Stimulated activated naive CD8-positive, alpha-beta T cell treated with anti-CD3 and anti-CD28 coated beads, Interleukin-15, Interleukin-2, amounts not matched to agents 100 ng/mL and 50 ng/mL, for 24 hours (primary cell): ENCODE data around the gene PRKCE.

Source experiments
- H3K27ac Mint-ChIP-seq: one replicate; pipeline ENCODE4 v1.8.0; 2021; ENCODE audit warnings: mild to moderate bottlenecking, mixed read lengths
- H3K27me3 Mint-ChIP-seq: one replicate; pipeline ENCODE4 v1.8.0; 2021; ENCODE audit warnings: mixed read lengths
- H3K36me3 Mint-ChIP-seq: one replicate; pipeline ENCODE4 v1.8.0; 2021; ENCODE audit warnings: low read depth, mixed read lengths
- H3K4me1 Mint-ChIP-seq: one replicate; pipeline ENCODE4 v1.8.0; 2021; ENCODE audit warnings: low read depth, mixed read lengths
- H3K4me3 Mint-ChIP-seq: one replicate; pipeline ENCODE4 v1.8.0; 2021; ENCODE audit warnings: mild to moderate bottlenecking, mixed read lengths
- H3K9me3 Mint-ChIP-seq: one replicate; pipeline ENCODE4 v1.8.0; 2021; ENCODE audit warnings: mixed read lengths

Gene PRKCE

DNA sequence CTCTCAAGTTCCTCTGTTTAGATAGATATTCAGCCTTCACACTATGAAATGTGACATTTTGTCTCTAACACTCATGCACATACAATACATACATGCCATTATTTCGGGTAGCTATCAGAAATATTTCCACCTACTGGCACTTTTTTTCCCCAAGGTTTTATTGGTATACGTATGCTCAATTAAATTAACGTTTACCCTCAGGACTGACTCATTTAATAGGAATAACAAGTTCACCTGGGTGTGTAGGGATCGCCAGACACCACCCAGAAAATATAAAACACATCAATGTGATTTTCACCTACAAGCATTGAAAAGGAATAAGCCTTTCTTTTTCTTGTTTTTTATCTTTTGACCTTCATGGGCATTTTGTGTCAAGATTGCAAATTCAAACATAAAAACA lies 507.2 kb downstream of the PRKCE start:
- Mint-ChIP-seq H3K27me3 (no peaks in the 10 kb centered on the region), H3K4me3 (no peak overlapping the region), H3K9me3 (no peaks in the 10 kb centered on the region), H3K36me3 (peaks cover 8% of the 10 kb centered on the region), H3K4me1 (no peaks in the 10 kb centered on the region), H3K27ac (no peak overlapping the region)

DNA sequence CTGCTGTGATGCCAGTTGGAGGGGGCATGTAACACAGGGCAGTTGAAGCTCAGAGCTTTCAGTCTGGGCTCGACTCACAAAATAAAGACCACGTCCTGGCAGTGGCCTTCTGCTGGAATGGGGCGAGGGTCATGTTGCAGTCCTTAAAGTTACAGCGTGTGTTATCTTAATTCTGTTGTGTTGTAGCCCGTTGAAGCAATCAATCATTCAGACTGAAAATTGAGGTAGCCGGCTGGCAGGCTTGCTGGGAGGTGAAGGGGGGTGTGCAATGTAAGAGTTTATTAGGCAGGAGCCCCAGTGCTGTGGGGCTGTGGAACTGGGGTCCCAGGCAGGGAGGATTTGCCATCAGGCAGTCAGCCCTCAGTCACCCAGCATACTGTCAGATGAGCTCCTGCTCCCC lies 508.9 kb downstream of the PRKCE start:
- Mint-ChIP-seq H3K36me3 (peaks cover 12% of the 10 kb centered on the region), H3K4me3 (no peak overlapping the region), H3K9me3 (no peaks in the 10 kb centered on the region), H3K27me3 (no peaks in the 10 kb centered on the region), H3K4me1 (no peaks in the 10 kb centered on the region), H3K27ac (no peak overlapping the region)

DNA sequence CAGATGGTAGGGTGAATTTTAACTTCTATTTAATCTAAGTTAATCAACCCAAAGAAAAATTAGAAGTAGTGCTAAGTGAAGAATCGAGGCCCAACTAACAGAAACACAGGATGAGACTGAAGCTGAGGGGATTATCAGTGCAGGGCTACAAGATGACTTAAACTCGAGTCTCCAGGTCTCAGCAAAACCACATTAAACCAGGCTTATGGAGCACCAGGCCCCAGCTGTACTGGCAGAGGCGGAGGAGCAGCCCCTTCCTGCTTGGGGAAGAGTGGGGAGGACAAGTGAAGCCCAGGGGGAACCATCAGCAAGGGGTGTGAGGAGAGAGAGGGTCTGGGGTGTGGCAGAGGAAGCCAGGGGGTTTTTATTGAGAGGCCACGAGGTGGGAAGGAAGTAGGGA lies 509.8 kb downstream of the PRKCE start:
- no peak overlapping the region for H3K27ac Mint-ChIP-seq
- no peaks in the 10 kb centered on the region for H3K27me3 Mint-ChIP-seq
- no peaks in the 10 kb centered on the region for H3K9me3 Mint-ChIP-seq
- H3K36me3 Mint-ChIP-seq = peaks cover 12% of the 10 kb centered on the region
- no peak overlapping the region for H3K4me3 Mint-ChIP-seq
- H3K4me1 Mint-ChIP-seq = no peaks in the 10 kb centered on the region

DNA sequence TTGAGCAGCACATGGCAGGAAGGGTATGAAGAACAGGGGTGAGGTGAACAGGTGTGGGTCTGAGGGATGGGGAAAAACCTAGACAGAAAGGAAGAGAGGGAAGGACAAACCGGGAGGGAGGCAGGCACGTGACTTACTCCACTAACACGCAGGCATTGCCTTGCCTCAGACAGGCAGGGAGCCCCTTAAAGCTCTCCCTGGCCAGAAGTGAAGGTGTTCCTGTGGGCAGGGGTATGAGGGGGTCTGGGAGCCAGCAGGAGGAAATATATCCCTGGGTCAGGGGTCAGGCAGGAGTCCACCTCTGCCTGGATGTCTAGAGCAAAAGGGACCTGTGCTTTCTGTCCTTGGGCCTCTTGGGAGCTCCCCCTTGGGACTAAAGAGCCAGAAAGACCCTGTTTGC lies 510.4 kb downstream of the PRKCE start:
- H3K27me3 Mint-ChIP-seq = no peaks in the 10 kb centered on the region
- H3K27ac Mint-ChIP-seq = no peak overlapping the region
- H3K4me3 Mint-ChIP-seq = no peak overlapping the region
- H3K4me1 Mint-ChIP-seq = no peaks in the 10 kb centered on the region
- H3K9me3 Mint-ChIP-seq = no peaks in the 10 kb centered on the region
- H3K36me3 Mint-ChIP-seq = peaks cover 12% of the 10 kb centered on the region

DNA sequence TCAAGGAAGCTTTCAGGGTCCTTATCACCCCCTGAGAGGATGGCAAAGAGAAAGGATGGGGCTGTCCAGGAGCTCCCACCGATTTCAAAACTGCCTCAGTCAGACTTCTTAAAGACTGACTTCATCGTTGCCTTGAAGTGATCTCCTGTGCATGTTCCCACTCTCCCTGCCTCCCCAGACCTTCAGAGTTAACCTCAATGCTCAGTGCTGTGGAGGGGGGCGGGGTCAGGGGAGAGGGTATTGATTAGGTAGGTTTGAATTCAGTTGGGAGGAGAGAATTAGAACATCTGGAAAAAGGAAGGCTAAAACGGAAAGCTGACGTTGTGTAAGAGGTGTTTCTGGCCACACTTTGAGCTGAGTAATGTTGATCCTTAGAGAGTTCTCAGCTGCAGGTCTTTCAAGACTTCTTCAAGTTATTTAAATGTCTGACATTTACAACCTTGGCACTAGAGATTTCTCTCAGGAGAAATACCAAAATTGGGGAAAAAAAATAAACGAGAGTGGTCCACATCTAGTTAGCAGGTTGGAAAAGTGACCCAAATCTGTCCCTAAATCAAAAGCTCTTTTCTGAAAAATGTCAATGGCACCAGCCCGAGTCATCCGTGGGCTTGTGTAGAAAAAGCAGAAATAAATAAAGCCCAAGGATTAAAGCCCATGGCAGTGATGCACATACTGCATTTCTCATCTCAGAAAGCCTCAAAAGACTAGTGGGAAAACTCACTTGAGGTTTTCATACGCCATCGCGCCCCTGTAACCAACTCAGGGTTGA lies 511.0 kb downstream of the PRKCE start:
- no peaks in the 10 kb centered on the region for H3K27me3 Mint-ChIP-seq
- H3K27ac Mint-ChIP-seq = no peak overlapping the region
- no peak overlapping the region for H3K4me3 Mint-ChIP-seq
- no peaks in the 10 kb centered on the region for H3K9me3 Mint-ChIP-seq
- peaks cover 12% of the 10 kb centered on the region for H3K36me3 Mint-ChIP-seq
- H3K4me1 Mint-ChIP-seq = no peaks in the 10 kb centered on the region

DNA sequence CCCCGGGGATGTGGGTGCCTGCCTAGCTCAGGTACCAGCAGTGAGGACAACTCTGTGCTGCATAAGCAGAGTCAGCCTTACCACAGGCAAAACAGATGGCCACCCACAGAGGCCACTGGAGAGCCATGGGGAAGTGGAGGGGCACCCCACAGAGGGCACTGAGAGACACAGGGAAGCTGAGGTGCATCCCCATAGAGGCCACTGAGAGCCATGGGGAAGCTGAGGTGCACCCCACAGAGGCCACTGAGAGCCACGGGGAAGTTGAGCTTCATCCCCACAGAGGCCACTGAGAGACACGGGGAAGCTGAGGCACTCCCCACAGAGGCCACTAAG lies 511.6 kb downstream of the PRKCE start:
- Mint-ChIP-seq H3K27me3 (no peaks in the 10 kb centered on the region), H3K9me3 (no peaks in the 10 kb centered on the region), H3K4me1 (no peaks in the 10 kb centered on the region), H3K27ac (no peak overlapping the region), H3K36me3 (peaks cover 13% of the 10 kb centered on the region), H3K4me3 (no peak overlapping the region)

DNA sequence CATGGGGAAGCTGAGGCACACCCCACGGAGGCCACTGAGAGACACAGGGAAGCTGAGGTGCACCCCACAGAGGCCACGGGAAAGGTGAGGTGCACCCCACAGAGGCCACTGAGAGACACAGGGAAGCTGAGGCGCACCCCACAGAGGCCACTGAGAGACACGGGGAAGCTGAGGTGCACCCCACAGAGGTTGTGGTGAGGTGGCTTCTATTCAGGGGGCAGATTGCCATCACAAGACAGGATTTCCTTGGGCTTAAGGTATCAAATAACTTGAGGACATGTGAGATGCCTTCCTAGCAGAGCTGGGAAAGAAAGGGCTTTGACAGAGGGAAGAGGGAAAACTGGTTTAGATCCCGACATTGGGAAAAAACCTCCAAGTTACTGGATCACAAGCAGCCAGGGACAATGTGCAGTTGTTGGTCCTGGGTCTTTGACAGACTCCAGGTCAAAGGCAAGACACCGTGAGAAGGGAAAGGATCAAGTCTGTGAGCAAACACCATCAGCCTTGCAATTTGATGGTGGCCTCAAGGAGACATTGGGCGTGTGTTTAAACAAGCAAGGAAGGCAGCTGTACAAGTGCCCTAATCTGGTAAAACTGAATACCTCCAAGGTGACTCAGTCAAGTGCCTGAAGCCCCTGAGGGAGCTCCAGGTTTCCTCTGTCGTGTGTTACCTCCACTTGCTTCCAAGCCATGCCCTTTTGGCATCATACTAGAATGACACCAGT lies 512.5 kb downstream of the PRKCE start:
- Mint-ChIP-seq H3K4me1 (no peaks in the 10 kb centered on the region), H3K36me3 (peaks cover 17% of the 10 kb centered on the region), H3K27me3 (no peaks in the 10 kb centered on the region), H3K9me3 (no peaks in the 10 kb centered on the region), H3K4me3 (no peak overlapping the region), H3K27ac (no peak overlapping the region)

DNA sequence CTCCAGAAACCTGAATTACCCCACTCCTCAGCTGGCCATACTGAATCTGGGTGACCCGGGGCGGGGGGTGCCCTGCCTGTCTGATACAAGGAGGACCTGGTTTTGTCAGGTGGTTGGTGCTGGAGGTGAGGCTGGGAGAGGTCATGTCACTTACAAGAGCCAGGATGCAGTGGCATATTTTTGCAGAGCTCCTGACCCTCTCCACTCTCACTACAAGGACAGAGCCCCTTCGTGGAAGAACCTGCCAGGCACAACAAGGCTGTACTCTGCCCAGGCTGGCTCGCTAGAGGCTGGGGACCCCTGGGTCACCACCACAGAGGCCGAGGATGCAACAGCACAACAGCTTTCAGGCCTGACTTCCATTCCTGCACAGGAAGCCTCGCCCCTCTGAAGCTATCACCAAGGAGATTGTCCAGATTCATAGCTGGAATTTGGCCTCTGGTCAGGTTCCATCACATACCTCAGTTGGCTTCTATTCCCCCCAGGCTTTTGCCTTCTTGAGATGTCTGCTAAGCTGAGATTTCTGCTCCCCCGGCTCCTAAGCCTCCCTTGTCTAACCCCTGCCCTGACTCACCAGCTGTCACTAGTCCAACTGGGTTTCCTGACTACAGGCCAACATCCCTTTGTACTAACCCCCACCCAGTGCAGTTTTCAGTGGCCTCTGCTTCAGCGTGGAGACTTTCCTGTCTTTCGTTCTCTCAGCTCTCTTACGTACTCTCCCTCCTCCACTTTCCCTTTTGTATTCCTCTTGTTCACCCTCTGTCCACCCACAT lies 513.2 kb downstream of the PRKCE start:
- Mint-ChIP-seq H3K27me3 (no peaks in the 10 kb centered on the region), H3K36me3 (peaks cover 12% of the 10 kb centered on the region), H3K4me1 (no peaks in the 10 kb centered on the region), H3K9me3 (no peaks in the 10 kb centered on the region), H3K27ac (no peak overlapping the region), H3K4me3 (no peak overlapping the region)

DNA sequence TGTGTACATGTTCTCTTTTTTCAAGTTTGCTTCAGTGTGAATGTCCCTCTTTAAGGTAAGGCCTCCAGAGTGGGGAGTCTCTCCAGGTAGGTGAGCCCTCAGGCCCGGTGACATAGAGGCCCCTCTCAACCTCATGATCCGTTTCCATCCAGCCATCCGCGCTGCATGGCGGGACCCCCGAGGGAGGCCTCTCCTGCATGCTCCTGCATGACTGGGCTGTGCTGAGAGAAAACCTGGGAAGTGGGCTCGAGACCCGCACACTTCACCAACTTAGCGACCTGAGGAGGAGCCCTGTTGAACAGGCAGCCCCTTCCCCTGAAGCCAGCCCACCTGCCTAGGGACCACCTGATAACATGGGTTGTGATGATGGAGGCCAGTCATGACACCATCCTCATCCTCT lies 514.4 kb downstream of the PRKCE start:
- Mint-ChIP-seq H3K27ac (no peak overlapping the region), H3K9me3 (no peaks in the 10 kb centered on the region), H3K27me3 (no peaks in the 10 kb centered on the region), H3K4me3 (no peak overlapping the region), H3K4me1 (no peaks in the 10 kb centered on the region), H3K36me3 (peaks cover 10% of the 10 kb centered on the region)

DNA sequence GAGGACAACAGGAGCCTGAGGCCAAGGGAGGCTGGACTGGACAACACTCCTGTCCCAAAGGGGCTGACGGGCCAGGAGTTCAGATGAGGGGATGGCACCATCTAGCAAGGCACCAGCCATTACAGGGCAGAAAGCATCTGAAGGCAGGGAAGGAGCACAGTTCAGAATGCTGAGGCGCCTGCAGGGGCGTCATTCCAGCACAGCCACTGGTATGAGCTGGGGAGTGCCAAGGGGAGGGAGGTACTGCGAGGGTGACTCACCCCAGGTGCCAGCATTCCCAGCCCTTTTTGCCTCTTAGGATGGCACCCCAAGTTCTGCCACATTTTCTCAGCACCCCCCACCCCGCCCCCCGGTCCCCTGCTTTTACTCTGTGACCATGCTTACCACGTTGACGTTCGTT lies 515.9 kb downstream of the PRKCE start:
- Mint-ChIP-seq H3K27me3 (no peaks in the 10 kb centered on the region), H3K9me3 (no peaks in the 10 kb centered on the region), H3K36me3 (peaks cover 10% of the 10 kb centered on the region), H3K4me1 (no peaks in the 10 kb centered on the region), H3K4me3 (no peak overlapping the region), H3K27ac (no peak overlapping the region)

DNA sequence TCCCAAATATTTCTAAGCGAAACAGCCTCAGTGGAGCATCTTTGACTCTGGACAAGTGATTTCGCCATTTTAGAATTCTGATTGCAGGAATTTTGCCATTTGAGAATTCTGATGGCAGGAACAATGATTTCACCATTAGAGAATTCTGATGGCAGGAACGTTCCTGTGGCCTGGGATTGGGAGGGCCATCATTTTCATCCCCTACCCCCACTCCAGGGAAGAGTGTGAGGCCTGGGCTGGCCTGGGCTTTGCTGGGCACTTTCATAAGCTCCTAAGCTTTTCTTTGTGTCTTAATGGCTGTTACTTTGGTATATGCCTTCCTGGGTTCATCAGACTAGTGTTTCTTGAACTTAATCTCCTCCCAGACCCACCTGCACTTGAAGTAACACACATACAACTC lies 516.4 kb downstream of the PRKCE start:
- no peaks in the 10 kb centered on the region for H3K9me3 Mint-ChIP-seq
- H3K4me3 Mint-ChIP-seq = no peak overlapping the region
- H3K36me3 Mint-ChIP-seq = peaks cover 10% of the 10 kb centered on the region
- H3K27me3 Mint-ChIP-seq = no peaks in the 10 kb centered on the region
- H3K27ac Mint-ChIP-seq = no peak overlapping the region
- no peaks in the 10 kb centered on the region for H3K4me1 Mint-ChIP-seq

DNA sequence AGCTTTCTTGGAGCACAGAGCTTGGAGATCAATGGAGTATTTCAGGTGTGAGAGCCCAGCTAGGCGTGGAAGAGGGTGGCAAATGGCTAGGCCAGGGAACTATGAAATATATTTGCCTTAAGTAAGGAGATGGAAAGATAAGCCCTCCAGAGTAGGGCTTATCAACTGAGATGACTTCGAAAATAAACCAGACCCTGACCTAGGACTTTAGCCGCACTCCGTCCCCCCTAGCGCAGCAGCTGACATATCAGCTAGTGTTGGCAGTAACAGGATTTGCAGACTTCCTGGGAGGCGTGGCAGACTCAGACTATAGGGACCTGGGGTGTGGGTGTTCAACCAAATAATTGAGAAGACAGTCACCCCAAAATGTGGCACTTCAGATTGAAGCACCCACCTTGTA lies 518.0 kb downstream of the PRKCE start:
- Mint-ChIP-seq H3K27me3 (no peaks in the 10 kb centered on the region), H3K9me3 (no peaks in the 10 kb centered on the region), H3K4me3 (no peak overlapping the region), H3K36me3 (peaks cover 5% of the 10 kb centered on the region), H3K27ac (no peak overlapping the region), H3K4me1 (no peaks in the 10 kb centered on the region)

DNA sequence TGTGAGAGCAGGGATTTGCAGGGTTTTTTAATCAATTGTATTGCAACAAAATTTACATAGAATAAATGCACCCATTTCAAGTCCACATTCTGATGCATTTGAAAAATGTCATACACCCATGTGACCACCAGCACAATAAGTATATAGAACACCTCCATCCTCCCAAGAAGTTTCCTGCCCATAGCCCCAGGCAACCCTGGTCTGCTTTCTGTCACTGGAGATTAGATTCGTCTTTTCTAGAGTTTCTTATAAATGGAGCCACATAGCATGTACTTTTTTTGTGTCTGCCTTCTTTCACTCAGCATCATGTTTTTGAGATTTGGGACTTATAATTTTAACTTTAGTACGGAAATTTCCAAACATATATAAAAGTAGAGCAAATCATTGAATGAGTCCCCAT lies 518.6 kb downstream of the PRKCE start:
- H3K27me3 Mint-ChIP-seq = no peaks in the 10 kb centered on the region
- peaks cover 5% of the 10 kb centered on the region for H3K36me3 Mint-ChIP-seq
- no peak overlapping the region for H3K27ac Mint-ChIP-seq
- H3K9me3 Mint-ChIP-seq = no peaks in the 10 kb centered on the region
- H3K4me3 Mint-ChIP-seq = no peak overlapping the region
- no peaks in the 10 kb centered on the region for H3K4me1 Mint-ChIP-seq

DNA sequence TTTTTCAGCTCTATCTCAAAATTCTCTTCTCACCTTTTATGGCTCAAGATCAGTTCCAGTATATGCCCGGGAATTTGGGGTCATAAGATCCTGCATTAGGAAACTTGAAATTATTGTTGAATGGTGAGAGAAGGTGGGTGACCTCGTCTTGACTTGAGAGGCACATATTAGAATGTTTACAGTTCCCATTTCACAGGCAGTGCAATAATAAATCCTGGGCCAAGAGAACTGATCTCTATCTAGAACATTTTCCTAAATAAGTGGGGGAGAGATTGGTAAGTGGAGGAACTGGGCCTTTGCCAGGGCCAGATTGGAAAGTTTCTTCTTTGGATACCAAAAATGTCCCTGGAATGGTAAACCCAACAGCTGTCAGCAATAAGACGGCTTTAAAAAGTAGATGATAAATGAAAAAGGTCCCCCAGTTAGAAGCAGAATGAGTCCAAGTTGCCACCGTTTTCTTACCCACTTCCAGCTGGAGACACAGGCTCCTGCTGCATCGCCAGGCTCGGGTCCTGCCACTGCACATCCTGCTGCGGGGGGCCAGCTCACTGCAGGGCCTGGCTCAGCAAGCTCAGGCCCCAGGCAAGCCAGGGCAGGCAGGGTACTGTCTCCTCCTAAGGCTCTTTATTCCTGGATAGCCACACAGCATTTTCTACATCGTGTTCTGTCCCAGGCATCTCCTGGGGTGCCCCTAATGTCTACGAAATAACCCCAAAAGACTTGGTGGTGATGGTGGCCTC lies 519.3 kb downstream of the PRKCE start:
- Mint-ChIP-seq H3K36me3 (peaks cover 5% of the 10 kb centered on the region), H3K4me1 (no peaks in the 10 kb centered on the region), H3K9me3 (no peaks in the 10 kb centered on the region), H3K27me3 (no peaks in the 10 kb centered on the region), H3K27ac (no peak overlapping the region), H3K4me3 (no peak overlapping the region)
